Hippocampal formation (tissue), 2 donors: ENCODE measurements around the gene ARHGAP8.

Experiments used
- DNase-seq, 2 donors: peaks; one replicate each; lab custom pipeline; 2025; lab: John Stamatoyannopoulos, UW

The ARHGAP8 gene

DNA sequence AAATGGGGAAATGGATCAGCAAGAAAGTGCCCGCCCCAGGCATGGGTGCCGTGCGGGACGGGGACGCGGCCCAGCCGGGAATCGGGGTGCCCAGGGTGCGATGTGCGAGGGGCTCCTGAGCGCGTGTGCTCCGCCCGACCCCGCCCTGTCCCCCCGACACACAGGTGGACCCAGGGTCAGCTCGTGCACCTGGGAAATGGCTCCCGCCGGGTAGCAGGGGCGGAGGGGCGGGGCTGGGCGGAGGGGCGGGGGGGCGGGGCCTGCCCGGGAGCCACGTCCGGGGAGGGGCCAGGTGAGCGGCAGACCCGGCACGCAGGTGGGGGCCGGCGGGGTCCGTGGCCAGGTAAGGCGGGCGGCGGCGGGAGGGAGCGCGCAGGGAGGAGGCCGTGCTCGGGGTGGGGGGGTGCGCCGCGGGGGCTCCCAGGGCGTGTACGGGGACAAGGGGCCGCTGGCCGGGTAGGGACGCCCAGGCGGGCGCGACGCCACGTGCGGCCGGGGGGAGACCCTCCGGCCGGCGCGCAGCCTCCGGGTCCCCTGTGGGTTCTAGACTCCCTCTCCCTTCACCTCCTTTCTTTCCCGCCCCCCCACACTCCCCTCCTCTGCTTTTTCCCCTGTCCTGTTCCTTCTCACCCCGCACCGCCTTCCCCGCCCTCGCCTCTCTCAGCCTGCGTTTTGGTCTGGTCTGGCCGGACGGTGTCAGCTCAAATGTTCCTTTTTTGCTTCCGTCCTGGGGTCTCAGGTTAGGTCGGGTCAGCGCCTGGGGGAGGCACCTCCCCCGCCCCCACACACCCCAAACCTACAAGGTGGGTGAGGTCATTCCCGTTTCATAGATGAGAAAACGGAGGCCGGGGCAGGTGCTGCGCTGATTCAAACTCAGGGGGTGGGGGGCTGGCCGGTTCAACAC lies at the start of gene ARHGAP8:
TSS of gene ARHGAP8 (plus strand) at position 291 of the 904 bp plus-strand sequence. CDS start 33,953 bp downstream, outside the sequence.
- DNase-seq, result no peak

DNA sequence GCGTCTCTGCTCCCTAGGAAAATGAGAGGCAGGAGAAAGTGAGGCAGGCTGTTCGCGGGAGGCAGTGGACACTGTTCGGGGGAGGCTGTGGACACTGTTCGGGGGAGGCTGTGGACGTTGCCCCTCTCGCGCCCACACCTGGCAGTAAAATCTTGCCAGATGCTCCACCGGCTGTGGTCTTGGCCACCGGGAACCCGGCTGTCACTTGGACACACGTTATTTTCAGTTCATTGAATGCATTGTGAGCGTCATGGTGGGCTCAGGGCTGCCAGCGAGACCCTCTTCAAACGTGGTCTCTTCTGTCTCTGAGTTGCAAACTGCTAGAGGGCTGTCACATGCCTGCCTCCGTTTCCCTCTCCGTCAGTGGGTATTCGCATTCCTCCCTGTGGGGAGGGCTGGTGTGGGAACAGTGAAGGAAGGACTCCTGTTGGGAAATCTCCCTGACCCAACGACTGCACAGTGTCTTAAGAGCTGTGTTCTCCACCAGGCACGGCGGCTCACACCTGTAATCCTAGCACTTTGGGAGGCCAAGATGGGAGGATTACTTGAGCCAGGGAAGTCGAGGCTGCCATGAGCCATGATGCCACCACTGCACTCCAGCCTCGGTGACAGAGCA lies 49.0 kb upstream of the ARHGAP8 start:
- no peak for DNase-seq

DNA sequence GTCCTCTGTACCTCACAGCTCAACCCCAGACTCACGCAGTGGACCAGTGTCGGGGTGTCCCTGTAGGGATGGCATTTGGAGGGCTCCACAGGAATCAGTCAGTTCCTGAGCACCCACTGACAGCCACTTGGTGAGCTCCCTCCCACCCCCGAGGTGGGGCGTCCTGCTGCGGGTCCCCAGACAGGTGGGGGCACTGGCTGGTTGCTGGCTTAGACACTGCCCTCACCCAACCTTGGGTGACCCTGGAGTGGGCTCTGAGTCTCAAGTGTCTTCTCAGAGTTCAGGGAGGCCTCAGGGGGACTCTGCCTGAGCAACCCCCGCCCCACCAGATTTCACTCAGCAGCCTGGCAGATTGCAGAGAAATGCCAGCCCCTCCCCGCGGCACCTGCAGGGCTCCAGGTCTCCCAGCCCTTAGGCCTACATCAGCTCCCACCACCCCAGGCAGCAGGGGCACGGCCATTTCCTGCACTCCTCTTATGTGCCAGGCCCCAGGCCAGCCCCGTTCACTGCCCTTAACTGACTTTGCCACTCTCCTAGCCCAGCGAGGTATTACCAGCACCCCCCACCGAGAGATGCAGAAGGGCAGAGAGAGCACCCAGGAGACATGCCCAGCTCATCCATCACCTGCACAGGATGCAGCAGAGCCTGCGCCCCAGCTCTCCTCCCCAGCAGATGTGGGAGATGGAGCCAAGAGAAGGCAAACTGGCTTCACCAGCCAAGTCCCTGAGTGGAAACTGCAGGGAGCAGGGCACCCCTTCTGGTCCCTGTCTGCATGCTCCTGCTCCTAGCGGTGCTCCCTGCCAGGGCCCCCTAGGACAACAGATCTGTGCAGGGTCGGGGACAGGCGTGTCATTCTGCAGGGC lies 48.0 kb upstream of the ARHGAP8 start:
- no peak for DNase-seq

DNA sequence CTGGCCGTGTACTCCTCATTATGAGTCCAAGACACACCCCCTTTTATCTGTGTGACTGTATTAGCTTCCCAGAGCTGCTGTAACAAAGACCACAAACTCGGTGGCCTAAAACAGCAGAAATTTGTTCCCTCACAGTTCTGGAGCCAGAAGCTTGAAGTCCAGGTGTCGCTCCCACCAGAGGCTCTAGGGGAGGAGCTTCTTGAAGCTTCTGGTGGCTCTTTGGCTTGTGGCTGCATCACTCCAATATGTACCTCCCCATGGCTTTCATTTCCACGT lies 47.4 kb upstream of the ARHGAP8 start:
- DNase-seq, result no peak

DNA sequence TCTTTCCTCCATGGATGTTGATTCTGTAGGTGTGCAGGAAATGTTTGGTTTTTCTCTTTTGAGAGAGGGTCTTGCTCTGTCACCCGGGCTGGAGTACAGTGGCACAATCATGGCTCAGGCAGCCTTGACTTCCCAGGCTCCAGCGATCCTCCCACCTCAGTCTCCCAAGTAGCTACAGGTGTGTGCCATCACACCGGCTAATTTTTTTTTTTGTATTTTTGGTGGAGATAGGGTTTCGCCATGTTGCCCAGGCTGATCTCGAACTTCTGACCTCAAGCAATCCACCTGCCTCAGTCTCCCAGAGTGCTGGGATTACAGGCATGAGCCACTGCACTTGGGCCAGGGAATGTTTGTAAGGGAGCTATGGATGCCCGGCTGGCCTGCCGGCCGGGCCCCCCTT lies 45.9 kb upstream of the ARHGAP8 start:
- no peak for DNase-seq

DNA sequence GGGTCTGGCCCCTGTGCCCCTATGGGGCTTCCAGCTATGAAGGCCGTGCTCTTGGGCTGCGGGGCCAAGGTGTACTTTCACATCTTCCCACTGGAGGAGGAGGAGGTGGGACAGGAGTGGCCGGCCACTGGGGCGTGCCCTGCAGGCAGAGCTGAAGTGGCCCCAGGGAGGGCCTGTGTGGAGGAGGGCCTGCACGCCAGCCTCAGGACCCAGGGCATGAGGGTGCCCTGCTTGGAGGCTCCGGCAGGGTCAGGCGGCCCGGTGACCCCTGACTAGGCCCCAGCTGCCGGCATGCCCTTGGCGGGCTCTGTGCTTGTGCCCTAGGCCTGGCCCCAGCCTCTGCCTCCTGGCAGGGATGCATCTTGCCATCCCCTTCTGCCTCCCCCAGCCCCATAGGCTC lies 45.2 kb upstream of the ARHGAP8 start:
- DNase-seq, result no peak

DNA sequence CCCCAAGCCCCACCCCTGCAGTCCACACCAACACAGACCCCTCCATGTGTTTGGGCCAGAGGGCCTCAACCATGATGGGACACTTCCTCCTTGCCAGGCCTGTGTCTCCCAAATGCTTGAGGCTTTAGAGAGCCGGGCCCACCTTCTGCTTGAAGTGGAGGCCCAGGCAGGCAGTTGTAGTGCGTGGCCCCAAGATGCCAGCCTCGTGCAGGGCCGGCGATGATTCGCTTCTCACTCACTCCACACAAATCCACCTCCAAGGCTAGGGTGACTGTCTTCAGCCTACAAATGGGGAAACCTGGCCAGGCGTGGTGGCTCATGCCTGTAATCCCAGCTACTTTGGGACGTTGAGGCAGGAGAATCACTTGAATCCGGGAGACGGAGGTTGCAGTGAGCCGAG lies 44.6 kb upstream of the ARHGAP8 start:
- DNase-seq, result no peak

DNA sequence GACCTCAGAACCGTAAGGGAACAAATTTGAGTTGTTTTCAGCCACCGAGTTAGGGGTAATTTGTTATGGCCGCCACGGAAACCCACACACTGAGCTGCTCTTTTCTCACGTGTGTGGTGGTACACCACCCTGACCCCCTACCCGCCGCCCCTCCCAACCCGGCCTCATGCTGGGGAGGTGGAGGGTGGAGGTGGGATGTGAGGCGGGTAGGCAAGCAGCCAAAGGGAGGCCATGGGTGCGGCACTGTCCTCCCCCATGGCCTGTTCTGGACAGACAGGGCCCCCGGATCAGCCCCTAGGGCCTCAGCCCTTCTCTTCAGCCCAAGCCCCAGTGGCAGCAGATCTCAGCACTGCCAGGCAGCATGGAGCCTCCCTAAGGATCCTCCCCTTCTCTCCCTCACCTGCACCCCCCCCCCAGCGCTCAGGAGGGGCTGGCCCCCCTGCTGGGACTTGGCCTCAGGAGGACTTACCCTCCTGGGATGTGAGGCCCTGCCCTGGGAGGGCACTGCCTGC lies 42.4 kb upstream of the ARHGAP8 start:
- DNase-seq, result no peak

DNA sequence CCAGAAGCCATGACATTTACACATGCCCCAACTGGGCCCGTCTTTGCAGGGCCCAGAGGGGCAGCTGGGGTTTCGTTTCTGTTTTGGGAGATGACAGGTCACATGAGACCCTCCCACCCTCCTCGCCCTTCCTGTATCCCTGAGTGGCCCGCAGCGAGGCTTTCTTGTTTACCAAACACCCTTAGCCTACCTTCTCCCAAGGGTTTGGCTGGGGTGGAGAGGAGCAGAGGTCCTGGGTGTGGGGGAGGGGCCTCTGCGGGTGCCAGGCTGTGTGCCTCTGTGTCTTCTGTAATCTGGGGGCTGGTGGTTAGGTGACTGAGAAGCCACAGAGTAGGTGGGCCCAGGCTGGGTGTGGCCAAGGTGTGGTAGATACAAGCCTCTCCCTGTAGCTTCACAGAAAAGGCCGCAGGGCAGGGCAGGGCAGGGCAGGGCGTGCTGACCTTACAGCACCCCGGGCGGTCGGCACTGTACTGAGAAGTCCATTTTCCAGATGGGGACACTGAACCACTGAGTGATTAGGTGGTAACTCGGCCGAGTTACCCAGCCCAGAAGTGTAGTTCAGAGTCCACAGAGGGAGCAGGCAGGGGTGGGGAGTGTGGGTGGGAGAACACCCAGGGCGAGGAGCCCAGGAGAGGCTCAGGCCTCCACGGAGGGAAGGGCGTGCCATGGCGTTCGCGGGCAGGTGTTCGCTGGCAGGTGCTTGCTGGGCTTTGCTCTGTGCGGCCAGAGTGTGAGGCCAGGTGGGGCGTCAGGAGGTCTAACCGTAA lies 41.7 kb upstream of the ARHGAP8 start:
- DNase-seq, result no peak

DNA sequence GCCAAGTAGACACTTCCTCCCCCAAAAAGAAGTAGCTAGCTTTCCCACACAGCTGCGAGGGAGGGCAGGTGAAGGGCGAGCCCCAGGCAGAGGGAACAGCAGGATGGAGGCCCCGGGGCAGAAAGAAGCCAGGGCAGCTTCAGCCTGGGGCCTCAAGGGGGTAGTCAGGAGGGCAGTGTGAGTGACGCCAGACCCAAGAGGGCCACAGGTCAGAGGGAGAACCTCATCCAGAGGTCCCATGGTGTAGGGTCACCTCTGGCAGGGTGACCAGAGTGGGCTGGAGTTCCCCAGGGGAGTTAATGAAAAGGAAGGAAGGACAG lies 41.2 kb upstream of the ARHGAP8 start:
- DNase-seq, result no peak

DNA sequence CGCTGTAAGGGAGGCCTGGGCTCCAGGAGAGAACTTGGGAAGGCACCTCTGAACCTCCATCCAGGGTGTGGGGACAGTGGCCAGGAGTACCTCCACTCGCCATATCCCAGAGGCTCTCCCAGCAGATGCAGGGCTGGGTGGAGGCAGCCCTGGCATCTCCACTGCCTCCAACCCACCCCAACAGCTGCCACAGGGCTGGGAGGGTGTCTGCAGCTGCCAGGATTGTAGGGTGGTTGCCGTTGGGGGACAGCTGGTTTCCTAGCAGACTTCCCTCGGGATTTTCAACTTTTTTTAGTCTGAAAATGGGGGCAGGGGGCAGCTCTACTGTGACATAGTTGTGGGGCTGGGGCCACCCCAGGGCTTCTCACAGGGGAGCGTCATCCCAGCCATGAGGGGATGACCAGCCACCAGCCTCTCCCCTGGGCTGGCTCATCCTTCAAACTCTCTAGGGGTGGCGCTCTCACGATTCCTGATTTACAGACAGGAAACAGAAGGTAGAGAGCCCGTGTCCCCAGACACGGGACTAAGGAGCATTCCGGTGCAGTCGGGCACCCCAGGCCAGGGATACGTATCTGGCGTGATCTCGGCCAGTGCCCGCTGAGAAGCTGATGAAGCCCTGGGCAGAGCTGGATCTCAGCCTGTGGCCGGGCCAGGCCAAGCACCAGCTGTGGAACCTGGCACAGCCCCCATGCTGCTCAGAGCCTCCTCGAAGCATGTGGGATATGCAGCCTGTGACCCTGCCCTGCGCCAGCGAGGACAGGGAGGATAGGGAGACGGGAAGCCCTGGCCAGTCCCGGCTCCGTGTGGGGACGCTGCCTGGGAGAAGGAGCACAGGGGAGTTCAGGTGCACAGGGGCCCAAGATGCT lies 40.5 kb upstream of the ARHGAP8 start:
- no peak for DNase-seq

DNA sequence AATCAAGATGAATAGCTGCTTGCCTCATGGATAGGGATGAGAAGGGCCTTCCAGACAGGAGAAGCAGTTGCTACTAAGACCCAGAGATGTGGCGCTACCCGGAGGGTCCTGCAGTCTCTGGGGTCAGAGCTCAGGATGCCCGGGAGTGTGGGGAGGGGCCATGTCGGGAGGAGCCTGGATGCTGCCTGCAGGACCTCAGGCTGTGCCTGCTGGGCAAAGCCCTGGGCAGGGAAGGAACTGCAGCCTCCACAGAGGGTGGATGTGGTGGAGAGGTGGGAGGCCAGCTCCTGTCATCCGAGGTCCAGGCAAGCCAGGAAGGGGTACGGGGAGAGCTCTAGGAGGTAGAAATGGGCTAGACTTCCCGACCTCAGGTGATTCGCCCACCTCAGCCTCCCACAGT lies 39.4 kb upstream of the ARHGAP8 start:
- DNase-seq, result no peak

DNA sequence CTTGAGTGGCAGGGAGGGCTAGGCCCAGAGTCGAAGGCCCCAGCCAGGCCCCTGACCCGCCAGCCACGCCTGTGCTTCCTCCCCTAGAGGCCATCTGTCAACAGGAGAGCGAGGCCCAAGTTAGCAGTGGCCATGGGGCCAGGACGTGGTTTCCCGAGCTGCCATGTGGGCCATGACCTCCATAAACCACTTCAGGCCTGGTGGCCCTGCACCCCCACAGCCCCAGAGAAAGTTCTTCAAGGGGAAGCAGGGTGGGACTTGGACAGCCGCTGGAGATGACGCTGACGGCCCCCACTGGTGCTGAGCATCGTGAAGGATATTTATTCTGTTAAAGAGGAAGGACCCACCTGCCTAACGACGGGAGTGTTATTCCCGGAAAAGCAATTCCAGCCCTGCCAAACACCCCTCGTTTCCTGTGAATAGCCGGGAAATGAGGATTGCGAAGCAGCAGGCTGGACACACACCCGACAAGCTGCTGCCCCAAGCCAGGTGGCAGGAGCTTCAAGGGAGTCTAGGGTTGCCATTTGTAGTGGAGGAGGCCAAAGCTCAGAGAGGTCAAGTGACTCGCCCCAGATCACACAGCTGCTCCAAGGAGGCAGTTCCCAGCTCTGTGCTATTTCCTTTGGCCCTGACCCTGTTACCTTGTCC lies 37.5 kb upstream of the ARHGAP8 start:
- DNase-seq, result no peak

DNA sequence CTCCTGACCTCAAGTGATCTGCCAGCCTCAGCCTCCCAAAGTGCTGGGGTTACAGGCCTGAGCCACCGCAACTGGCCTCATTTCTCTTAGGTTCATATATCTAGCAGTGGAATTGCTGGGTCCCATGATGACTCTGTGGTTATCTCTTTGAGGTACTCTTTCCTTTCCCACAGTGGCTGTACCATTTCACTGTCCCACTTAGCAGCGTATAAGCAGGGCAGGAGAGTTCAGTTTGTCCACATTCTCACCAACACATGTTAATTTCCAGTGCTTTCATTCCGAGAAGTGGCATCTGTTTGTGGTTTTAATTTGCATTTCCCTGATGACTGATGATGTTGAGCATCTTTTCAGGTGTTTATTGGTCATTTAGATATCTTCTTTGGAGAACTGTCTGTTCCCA lies 34.0 kb upstream of the ARHGAP8 start:
- no peak for DNase-seq

DNA sequence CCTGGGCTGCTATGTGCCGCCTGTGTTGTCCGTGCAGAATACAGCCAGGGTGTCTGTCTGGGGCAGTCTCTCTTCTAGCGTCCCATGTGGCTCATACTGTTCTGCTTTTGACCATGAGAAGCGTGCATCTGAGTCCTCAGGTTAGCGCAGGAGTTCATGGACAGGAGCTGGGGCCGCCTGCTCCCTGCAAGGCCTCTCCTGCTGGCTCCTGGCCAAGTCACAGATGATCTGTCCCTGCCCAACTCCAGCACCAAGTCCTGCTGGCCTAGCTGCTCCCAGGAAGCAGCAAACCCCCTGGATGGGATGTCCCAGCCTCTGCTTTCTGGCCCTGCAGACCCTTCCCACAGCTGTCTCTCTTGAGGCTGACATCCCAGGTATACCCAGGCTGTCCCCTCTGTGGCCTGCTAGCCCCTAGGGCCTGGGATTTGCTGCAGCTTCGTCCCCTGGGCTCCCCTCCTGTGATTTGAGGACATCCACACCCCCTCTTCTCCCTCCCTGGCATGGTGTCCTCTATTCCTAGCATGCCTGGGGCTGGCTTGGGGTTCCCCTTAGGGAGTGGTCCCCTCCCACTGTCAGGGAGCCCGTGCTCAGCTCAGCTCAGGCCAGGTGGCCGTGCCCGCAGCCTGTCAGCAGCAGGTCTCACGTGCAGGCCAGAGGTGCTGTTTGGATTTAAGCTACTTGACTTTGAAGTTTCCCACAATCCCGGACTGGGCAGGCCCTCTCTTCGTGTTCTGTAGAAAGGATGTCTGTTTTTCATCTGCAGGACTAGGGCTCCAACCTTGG lies 32.6 kb upstream of the ARHGAP8 start:
- DNase-seq, result no peak

DNA sequence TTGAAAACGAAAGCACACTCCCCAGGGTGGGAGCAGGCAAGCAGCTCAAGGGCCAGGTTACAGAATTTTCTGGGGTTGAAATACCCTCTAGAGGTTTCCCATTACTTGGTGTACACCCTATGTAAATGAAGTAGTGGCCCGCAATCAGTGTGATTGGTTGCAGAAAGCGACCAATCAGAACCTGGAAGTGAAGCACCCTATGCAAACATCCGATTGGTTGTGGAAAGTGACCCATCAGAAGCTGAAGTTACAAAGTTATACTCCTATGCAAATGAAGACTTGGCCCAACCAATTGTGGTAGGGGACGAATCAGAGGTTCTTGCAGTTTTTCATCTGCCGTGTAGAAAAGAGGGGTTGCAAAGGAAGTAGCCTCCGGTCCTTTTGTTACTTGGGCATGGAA lies 31.2 kb upstream of the ARHGAP8 start:
- DNase-seq, result no peak

DNA sequence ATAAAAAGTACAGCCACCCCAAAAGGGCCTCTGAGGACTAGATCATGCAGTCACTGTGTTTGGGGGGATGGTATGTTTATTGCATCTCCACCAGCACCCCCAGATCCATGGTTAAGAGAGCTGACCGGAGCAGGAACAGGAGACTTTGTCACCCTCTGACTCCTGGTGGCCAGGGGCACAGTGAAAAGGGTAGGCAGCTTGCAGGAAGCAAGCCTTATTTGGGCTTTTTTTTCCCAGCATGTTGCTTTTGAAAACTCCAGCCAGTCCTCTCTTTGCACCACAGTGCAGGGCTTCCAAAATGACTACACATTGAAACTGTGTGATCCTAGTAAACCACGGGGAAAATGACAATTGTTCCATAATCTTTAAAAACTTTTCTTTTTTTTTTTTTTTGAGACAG lies 29.8 kb upstream of the ARHGAP8 start:
- no peak for DNase-seq

DNA sequence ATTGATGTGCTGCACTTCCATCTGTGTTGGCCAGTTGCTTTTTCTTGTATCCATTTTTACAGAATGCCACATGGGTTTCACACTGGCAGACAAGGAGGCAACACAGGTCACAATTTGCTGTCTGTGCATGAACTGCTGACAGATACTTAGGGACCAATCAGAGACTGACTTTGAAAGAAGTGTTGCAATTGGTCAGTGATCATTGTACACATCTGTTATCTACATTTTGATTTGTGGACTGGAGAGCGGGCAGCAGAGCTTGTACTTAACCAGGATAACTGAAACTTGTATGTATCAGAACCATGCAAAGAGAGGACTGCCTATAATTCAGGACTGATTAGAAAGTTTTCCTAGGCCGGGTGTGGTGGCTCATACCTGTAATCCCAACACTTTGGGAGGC lies 28.6 kb upstream of the ARHGAP8 start:
- DNase-seq, result no peak

DNA sequence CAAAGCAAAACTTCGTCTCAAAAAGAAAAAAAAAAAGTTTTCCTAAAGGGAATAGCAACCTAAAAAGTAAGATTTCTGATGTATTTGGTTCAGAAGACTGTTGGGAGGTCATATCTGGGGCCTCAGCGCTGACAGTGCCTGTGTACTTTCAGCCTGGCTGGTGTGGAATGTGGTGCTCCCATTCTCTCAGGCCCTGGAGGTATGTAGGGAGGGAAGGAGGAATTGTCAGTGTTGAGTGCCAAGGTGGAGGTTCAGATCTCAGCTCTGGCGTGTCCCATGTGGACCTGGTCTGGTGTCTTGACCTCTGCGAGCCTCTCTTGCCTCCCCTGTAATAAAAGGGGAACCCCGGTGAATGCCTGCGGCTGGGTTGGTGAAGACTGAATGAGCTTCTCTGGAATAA lies 28.0 kb upstream of the ARHGAP8 start:
- no peak for DNase-seq

DNA sequence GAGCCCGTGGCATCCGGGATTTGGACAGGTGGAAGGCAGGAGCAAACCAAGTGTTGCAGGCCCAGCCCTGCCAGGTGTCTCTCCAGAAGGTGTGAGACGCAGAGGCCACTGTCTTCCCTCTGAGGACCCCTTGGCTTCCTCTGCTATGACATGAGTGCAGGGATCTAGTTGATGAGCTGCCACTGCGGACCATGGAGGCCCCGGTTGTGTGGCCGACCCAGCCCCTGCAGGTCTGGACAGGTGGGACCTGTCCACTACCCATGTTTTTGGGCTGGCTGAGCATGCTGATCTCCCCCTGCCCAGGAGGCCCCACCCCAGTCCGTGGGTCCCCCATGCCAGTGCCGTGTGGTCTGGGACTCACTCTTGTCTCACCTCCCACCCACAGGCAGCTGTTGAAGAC lies 27.5 kb upstream of the ARHGAP8 start:
- DNase-seq, result no peak
